ENCODE data around the gene JARID2.

DNA sequence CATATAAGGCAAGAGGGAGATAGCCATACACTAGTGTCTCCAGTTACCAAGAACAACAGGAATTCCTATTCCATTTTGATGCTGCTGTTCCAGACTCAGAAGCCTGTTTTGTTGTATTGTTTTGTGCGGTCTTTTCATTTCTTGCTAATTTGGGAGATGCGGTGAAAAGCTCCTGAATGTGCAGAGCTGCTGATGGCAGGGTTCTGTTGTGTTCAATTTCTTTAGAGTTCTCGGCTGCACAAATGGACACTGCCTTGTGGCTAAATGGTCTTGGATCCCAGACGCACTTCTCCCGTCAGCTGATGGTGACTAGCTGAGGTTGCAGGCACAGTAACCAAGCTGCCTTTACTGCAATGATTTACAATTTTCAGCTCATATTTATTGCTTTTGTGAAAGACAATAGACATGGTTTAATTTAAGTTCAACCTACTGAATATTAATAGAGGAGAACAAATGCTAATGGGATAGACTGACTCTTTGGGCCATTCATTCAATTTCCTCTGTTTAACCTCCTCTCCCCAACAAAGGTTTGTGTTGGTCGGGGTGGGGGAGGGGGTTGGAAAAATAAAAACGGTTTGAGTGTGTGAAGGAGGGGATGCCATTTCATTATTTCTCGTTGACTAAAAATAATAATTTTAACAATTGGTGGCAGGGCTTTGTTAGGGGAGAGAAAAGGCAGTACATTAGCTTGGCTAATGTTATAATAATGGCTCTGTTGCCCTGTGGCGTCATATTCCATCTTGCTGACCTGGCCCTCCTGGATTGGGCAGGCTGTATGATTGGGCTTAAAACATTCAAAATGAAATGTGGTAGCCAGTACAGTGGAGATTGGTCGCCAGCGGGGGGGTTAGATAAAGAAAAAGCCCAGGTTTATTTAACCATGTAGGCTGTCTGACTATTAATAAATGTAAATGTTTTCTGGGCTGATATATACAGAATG is 159.5 kb downstream of the JARID2 start:
- TF ChIP-seq, protein P1, sequence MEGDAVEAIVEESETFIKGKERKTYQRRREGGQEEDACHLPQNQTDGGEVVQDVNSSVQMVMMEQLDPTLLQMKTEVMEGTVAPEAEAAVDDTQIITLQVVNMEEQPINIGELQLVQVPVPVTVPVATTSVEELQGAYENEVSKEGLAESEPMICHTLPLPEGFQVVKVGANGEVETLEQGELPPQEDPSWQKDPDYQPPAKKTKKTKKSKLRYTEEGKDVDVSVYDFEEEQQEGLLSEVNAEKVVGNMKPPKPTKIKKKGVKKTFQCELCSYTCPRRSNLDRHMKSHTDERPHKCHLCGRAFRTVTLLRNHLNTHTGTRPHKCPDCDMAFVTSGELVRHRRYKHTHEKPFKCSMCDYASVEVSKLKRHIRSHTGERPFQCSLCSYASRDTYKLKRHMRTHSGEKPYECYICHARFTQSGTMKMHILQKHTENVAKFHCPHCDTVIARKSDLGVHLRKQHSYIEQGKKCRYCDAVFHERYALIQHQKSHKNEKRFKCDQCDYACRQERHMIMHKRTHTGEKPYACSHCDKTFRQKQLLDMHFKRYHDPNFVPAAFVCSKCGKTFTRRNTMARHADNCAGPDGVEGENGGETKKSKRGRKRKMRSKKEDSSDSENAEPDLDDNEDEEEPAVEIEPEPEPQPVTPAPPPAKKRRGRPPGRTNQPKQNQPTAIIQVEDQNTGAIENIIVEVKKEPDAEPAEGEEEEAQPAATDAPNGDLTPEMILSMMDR (IDR thresholded peaks at IDR 0.05), result no peak
- no peak for TF ChIP-seq POLR2A (IDR thresholded peaks at IDR 0.05)

Measured in Peyer's patch (tissue), 4 donors.